Transverse colon (tissue), 4 donors: Measurements from ENCODE around the gene GNAT1. TPM values are rescaled to one million over a fixed set of nuclear protein-coding genes. Genes with fewer than 3 reads are reported as not detected.

Experiments used
- DNase-seq: peaks from one replicate; pipeline ENCODE4 v3.0.0-alpha.2; 2019
- H3K27ac ChIP-seq, 4 donors: fragments of 200-600 bp; sonication (generic); 2 replicates each; pipeline ENCODE4 v1.5.1; 2016 to 2018; ENCODE audit warnings: inconsistent platforms in 4 of 4
- H3K27me3 ChIP-seq: fragments of 200-600 bp; sonication (generic); 2 replicates; pipeline ENCODE4 v1.5.1; 2017; ENCODE audit warnings: inconsistent platforms
- H3K36me3 ChIP-seq, 4 donors: fragments of 200-600 bp; sonication (generic); 2 replicates each; pipeline ENCODE4 v1.5.1; 2017 to 2019; ENCODE audit warnings: inconsistent platforms in 4 of 4
- H3K4me1 ChIP-seq, 4 donors: fragments of 200-600 bp; sonication (generic); 2 replicates each; pipeline ENCODE4 v1.5.1; 2017 to 2020; ENCODE audit warnings: inconsistent platforms in 4 of 4
- H3K4me3 ChIP-seq, 4 donors: fragments of 200-600 bp; sonication (generic); 1 replicate in 1 of 4; 2 replicates in 3 of 4; pipeline versions ENCODE4 v1.5.1 to v1.6.1; 2017 to 2019; ENCODE audit warnings: inconsistent platforms in 4 of 4
- H3K9me3 ChIP-seq, 2 donors: fragments of 200-600 bp; sonication (generic); 2 replicates each; pipeline ENCODE4 v1.5.1; 2017 to 2019; ENCODE audit warnings: inconsistent platforms in 2 of 2
- CTCF ChIP-seq, 5 experiments: fragments of 200-600 bp in 3 of 5; fragments of 450-650 bp in 2 of 5; sonication (generic) in 3 of 5; IDR thresholded peaks; 1 replicate in 2 of 5; 2 replicates in 3 of 5; pipeline ENCODE4 v1.5.1; 2016 to 2017; ENCODE audit warnings: antibody characterized with exemption in 5 of 5, inconsistent platforms in 3 of 5, mild to moderate bottlenecking in 2 of 5, moderate library complexity in 1 of 5
- EP300 ChIP-seq: sonication (generic); formaldehyde crosslinking; IDR thresholded peaks from one replicate; pipeline ENCODE4 v1.6.1; 2017; ENCODE audit warnings: antibody characterized with exemption, low read depth
- POLR2A ChIP-seq: fragments of 450-650 bp; IDR thresholded peaks from one replicate; pipeline ENCODE4 v1.6.1; 2016; ENCODE audit warnings: antibody characterized with exemption, mild to moderate bottlenecking, moderate library complexity
- POLR2AphosphoS5 ChIP-seq, 3 donors: sonication (generic); formaldehyde crosslinking; IDR thresholded peaks; one replicate each; pipeline ENCODE4 v1.6.1; 2016; ENCODE audit warnings: antibody characterized with exemption in 3 of 3
- WGBS, 2 donors: methylation state at CpG; one replicate each; pipeline ENCODE4 v1.1.5; 2018; ENCODE audit warnings: low coverage in 1 of 2; 5-methylcytosine and 5-hydroxymethylcytosine counted together
- in situ Hi-C, 4 donors: fragments of 200-750 bp; cut with MboI; loops; one replicate each; pipeline versions ENCODE4 v1.15.0 to v1.15.1; 2017; ENCODE audit warnings: low sequenced_read_pairs in 3 of 4, low pct_ligation_motif_present in 1 of 4, low pct_unique_long_range_greater_than_20kb in 1 of 4
- intact Hi-C: fragments of 100-400 bp; cut with DNase I; formaldehyde crosslinking; loops from one replicate; pipeline ENCODE4 v1.15.1; 2023; ENCODE audit warnings: low total_unique reads
- total RNA-seq, 4 donors: library from RNA; depleted of rRNA; stranded (reverse); fragments of >200 nt; gene quantifications; one replicate each; pipeline ENCODE4 v1.1.0, GENCODE V29; 2016

The GNAT1 gene
- total RNA-seq, 4 donors from 2014 or later, result not detected

- 80% methylated on average over 7 of the region's 8 CpGs; no CpG with 5 or more reads in 1 of the 2 donors for WGBS, 2 donors
- H3K4me1 ChIP-seq, result peaks cover 4 to 26% (median 20%) of the 10 kb centered on the region in 4 donors
- in situ Hi-C loops (no loop called here), intact Hi-C loops (no loop called here)
- H3K36me3 ChIP-seq, result no peaks in the 10 kb centered on the region
- peak overlapping the region in 2 of 4 donors; percentile 5 to 15 for H3K27ac ChIP-seq
- H3K27me3 ChIP-seq, result peaks cover 3% of the 10 kb centered on the region
- no peaks in the 10 kb centered on the region for H3K9me3 ChIP-seq
- TF ChIP-seq CTCF (IDR thresholded peaks at IDR 0.05) (no peak), POLR2AphosphoS5 (IDR thresholded peaks at IDR 0.05) (no peak), POLR2A (no peak), EP300 (no peak)
- no peak overlapping the region for H3K4me3 ChIP-seq
- DNase-seq, result no peak
These were observed 38.8 kb downstream of the GNAT1 start for GRCh38 chr3:50230104-50230793.

GRCh38 chr3:50230794-50231125 is 39.4 kb downstream of the GNAT1 start:
- in situ Hi-C loops, result no loop called here
- TF ChIP-seq POLR2AphosphoS5 (IDR thresholded peaks at IDR 0.05) (no peak), CTCF (IDR thresholded peaks at IDR 0.05) (no peak)

GRCh38 chr3:50231581-50231980 is 40.2 kb downstream of the GNAT1 start:
- WGBS, 2 donors, result 78 to 84% methylated on average over 4 to 5 of the region's 5 CpGs
- no peak for DNase-seq
- no peaks in the 10 kb centered on the region for H3K9me3 ChIP-seq
- H3K36me3 ChIP-seq, result no peaks in the 10 kb centered on the region
- in situ Hi-C loops (no loop called here), intact Hi-C loops (no loop called here)
- TF ChIP-seq POLR2A (no peak), EP300 (no peak), CTCF (IDR thresholded peaks at IDR 0.05) (no peak), POLR2AphosphoS5 (IDR thresholded peaks at IDR 0.05) (no peak)
- no peaks in the 10 kb centered on the region for H3K27me3 ChIP-seq
- peaks cover 4 to 26% (median 20%) of the 10 kb centered on the region in 4 donors for H3K4me1 ChIP-seq
- H3K27ac ChIP-seq, result no peak overlapping the region
- no peak overlapping the region for H3K4me3 ChIP-seq

More at GRCh38 chr3:50230794-50231125, 39.4 kb downstream of the GNAT1 start:
- Histone ChIP-seq H3K27me3 (no peaks in the 10 kb centered on the region), H3K9me3 (no peaks in the 10 kb centered on the region), H3K36me3 (no peaks in the 10 kb centered on the region), H3K4me3 (no peak overlapping the region), H3K4me1 (peaks cover 4 to 28% (median 23%) of the 10 kb centered on the region in 4 donors), H3K27ac (peak overlapping the region in 1 of 4 donors; percentile 15)
- WGBS, 2 donors, result 85 to 92% methylated on average over 2 to 4 of the region's 4 CpGs
- no peak for DNase-seq
- intact Hi-C loops, result no loop called here

GRCh38 chr3:50232303-50232702 is 40.9 kb downstream of the GNAT1 start:
- in situ Hi-C loops, result no loop called here
- Histone ChIP-seq H3K27me3 (no peaks in the 10 kb centered on the region), H3K9me3 (no peaks in the 10 kb centered on the region), H3K4me1 (peaks cover 0 to 27% (median 17%) of the 10 kb centered on the region in 4 donors), H3K27ac (no peak overlapping the region), H3K4me3 (no peak overlapping the region), H3K36me3 (no peaks in the 10 kb centered on the region)
- intact Hi-C loops, result no loop called here
- TF ChIP-seq POLR2AphosphoS5 (IDR thresholded peaks at IDR 0.05) (no peak), POLR2A (no peak), EP300 (no peak), CTCF (IDR thresholded peaks at IDR 0.05) (no peak)
- no peak for DNase-seq
- WGBS, 2 donors, result 77 to 83% methylated on average over 1 to 3 of the region's 3 CpGs
